NOMO-1 treated with dmso at 0.1 percent for 144 hours (cell line): Measurements from ENCODE around the gene TUSC2.

ENCODE experiments used
- DNase-seq: peaks from one replicate; lab custom pipeline; 2025; ENCODE audit not compliant: unreplicated experiment; lab: John Stamatoyannopoulos, UW

Gene TUSC2

DNA sequence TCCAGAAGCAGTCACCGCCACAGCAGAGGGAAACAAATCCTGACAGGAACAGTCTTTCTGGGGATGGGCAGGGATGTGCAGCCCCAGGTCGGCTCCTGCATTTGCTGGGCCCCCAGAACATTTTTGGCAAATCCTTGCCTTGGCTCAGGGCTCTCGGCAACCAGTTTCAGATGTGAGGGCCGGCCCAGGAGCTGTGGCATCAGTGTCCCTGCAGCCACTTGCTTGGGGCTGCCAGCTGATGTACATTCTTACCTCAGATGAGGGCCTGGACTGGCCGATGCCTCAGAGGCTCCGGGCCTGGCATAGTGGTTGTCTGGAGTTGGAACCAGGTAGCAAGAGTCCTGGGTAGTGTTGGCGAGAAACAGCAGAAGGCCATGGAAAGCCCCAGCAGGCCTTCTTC, 26.8 kb upstream of the TUSC2 start:
- DNase-seq: no peak

DNA sequence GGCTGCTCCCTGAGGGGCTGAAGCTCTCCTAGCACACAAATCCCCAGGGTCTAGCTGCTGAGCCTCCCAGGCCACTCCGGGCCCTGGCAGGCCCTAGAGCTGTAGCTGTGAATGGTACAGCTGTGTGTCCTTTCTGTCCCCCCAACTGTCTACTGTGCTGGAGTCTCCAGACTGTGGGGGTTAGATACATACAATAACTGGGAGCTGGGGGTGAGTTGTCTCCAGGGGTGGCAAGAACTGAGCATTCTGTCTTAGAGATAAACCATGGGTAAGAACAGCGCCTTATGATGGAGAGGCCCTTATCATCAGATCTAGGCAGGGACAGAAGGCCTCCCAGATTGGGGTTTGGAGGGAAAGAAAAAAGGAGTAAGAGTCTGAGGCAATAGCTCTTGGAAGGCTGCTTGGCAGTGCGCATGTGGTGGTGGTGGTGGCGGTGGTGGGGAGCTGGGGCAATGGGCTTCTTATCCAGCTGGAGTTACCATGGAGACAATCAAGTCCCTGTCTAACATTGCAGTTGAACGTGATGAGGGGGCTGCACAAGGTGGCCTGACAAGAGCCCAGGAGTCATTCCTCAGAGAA, 26.3 kb upstream of the TUSC2 start:
- DNase-seq: no peak

DNA sequence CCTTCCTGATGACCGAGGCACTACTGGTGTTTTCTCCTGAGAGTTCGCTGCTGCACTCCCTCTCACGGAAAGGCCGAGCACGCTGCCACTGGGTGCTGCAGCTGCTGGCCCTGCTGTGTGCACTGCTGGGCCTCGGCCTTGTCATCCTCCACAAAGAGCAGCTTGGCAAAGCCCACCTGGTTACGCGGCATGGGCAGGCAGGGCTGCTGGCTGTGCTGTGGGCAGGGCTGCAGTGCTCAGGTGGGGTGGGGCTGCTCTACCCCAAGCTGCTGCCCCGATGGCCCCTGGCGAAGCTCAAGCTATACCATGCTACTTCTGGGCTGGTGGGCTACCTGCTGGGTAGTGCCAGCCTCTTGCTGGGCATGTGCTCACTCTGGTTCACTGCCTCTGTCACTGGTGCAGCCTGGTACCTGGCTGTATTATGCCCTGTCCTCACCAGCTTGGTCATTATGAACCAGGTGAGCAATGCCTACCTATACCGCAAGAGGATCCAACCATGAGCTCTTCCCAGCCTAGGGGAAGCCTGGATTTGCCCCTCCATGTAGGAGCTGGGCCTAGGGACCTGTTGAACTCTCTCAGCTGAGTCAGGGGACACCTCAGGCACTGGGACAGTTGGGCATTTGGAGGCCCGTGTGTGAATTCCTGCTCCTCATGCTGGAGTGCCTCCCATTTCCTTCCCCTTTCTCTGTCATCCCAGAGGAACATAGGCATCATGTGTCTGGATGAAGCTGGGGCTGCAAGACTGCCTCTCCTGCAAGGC, 25.4 kb upstream of the TUSC2 start:
- no peak for DNase-seq

DNA sequence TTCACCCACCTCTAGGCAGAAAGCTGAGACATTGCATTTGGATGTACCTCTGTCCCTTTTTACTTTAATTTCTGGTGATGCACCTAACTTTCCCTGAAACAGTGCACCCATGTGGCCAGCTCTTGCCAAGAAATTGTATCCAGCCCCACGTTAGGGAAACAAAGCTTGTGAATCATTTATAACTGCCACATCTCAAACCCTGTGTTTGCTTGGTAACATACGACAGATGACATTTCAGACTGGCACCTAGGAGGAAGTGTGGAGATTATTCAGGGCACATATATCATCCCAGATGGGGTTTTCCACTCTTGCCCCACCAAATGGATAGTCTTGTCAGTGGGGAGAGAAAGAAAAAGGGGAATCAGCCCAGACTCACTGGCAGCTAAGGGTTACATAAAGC, 24.8 kb upstream of the TUSC2 start:
- no peak for DNase-seq

DNA sequence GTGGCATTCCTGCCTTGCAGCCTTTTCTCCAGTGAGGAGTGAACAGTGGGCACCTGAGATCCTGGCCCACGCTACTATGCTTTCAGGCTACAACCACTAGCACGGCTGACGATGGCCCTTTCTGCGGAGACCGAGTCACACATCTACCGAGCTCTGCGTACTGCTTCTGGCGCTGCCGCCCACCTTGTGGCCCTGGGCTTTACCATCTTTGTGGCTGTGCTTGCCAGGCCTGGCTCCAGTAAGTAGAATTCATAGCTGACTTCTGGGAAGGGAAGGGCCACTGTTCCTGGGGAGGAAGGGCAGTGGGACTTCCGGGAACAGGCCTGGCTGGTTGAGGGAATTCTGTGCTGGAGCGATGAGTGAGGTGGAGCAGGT, 23.3 kb upstream of the TUSC2 start:
- DNase-seq: no peak

DNA sequence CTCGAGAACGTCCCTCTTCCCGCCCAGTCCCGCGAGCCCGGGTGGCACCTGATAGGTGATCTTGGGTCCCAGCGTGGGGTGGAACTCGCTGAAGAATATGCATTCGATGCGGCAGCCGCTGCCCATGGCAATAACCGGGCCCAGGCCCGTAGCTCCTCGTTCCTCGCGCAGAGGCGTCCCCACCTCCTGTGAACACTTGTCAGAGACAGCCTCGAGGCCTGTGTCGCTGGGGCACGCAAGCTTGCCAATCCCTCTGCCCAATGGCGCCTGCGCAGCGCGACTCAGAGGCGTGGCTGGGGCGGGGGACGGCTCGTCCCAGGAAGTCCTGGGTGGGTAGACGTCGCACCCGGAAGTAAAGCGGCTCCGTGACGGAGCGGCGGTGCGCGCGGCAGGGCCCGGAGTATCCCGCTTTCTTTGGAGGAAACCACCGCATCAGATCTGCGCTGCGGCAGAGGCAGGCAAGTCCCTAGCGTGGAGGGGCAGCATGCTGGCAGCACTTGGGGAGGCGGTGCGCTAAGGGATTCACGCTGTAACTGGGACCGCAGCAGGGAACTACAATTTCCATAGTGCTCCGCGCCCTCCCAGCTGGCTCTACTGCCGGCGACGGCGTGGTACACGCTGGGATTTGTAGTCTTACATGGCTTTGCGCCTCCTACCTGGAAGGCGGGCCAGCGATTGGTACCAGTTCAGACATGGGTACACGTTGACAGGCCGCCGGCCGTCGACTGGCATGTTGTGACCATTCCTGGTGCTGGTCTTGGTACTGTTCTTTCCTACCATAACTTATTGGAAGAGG, 22.7 kb upstream of the TUSC2 start, which contains the start of the genes CYB561D2 and NPRL2:
Gene CYB561D2 (plus strand): TSS at position 336 of the 796 bp plus-strand sequence. CDS start 572 bp downstream, outside the sequence.
Gene NPRL2 (minus strand): TSS at position 249 of the 796 bp plus-strand sequence. CDS start 123 bp downstream, at position 126.
- peak; percentile 85 for DNase-seq

DNA sequence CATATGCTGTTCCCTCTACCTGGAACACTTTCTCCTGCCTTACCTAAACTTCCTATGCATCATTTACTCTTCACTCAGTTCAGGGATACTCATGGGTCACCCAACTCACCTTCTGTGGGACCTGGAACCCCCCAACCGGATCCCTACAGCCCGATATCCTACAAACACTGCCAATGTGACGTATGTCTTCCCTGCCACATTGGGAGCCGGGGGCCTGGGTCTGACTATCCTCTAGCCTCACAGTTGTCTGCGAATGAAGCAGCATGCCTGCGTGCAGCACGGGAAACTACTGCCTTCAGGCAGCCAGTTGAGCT, 22.1 kb upstream of the TUSC2 start:
- no peak for DNase-seq

DNA sequence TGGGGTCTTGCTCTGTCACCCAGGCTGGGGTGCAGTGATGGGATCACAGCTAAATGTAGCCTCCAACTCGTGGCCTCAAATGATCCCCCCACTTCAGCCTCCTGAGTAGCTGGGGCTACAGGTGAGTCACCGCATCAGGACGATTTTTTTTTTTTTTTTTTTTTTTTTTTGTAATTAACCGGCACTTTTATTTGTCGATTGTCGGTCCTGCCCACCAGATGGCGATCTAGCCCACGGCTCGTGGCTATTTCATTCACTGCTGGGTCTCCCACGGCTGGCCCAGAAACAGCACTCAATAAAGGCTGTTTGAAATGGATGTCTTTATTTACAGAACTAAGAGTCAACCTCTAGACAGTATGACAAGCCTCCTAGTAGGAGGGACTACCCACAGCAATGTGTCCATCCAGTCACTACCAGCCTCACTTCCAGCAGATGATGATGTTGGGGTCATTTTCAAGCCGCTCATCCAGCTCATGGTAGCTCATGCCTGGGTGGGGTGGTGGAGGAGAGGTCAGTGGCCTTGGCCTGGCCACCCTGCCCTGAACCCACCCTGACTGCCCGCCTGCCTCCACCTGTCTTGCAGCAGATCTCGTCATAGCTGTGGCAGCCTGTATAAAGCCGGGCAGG, 19.3 kb upstream of the TUSC2 start:
- peak; percentile 74 for DNase-seq

DNA sequence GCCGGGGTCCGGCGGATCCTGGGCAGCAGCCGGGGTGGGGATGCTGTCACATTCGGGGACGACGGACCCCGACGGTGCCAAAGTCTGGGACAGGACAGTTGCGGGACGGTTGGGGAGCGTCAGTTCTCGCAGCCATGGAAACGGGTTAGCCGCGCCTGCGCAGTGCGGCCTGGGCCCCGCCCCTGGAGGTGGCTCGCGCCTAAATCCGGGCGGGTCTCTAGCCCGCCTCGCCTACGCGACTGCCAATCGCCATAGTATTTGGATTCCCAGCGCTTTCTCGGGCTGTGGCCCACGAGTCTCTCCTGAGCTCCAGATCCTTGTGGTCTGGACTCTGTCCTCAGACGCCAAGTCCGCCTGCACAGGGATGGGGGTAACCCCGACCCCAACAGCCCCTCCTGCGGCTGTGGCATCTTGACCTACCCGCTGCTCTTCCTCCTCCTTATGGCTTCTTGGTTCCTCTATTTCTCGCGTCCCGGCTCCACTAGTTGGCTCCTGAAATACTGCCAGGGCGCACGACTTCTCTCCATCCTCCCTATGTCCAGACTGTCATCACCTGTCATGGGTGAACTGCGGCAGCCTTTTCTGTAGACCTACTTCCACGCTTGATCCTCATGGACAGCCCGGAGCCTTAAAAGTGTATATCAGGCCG, 17.7 kb upstream of the TUSC2 start, which contains the start of gene ZMYND10:
Gene ZMYND10 (minus strand): TSS at position 147 of the 649 bp plus-strand sequence. CDS start 153 bp downstream, outside the sequence.
- DNase-seq: peak; percentile 64

DNA sequence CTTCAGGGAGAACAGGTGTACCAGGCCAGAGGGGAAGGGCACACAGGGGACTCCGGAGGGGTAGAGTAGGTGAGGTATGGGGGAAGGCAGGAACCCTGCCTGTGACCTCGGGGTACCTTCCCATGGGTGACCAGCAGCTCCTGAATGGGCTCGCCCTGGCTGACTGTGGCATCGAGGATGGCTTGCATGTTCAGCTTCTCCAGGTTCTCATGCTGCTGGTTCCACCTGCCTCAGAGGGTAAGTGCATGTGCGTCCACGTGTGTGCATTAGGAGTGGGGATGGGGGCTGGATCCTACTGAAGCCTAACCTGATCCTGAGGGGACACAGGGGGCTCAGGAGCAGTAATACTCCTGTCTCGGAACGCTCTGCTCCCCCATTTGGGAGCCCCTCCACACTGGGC, 17.0 kb upstream of the TUSC2 start:
- no peak for DNase-seq

DNA sequence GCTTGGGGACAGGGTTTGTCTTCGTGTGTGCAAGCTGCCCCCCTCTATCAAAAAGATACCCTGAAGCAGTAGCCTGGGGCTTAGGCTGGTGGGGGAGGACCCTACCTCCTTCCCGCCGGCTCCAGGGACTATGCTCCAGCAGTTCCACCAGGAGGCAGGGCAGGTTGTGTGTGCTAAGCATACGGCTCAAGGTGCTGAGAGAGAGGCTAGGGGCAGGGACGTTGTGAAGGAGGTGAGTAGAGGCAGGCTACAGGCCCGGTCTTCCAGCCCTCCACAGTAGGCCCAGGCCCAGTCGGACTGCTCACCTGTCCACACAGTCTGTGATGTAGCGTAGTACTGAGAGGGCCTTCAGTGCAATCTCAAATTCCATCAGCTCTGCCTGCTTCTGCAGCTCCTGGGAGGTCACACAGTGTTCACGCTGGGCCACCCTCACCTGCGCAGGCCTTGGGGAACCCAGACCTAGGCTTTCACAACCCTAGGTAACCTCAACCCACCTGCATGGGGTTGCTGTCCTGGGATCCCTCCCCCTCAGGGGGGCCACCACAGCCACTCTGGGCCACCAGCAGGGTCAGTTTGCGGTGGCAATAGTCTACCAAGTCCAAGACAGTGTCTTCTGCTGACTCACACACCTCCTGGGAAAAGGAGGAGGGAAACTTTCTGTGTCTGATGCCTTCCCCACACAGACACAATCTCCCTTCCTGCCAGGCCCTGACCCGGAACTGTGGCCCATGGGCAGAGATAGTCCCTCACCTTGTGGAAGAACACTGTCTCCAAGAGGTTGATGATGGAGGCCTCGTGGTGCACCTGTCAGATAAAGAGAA, 15.0 kb upstream of the TUSC2 start:
- DNase-seq: no peak

DNA sequence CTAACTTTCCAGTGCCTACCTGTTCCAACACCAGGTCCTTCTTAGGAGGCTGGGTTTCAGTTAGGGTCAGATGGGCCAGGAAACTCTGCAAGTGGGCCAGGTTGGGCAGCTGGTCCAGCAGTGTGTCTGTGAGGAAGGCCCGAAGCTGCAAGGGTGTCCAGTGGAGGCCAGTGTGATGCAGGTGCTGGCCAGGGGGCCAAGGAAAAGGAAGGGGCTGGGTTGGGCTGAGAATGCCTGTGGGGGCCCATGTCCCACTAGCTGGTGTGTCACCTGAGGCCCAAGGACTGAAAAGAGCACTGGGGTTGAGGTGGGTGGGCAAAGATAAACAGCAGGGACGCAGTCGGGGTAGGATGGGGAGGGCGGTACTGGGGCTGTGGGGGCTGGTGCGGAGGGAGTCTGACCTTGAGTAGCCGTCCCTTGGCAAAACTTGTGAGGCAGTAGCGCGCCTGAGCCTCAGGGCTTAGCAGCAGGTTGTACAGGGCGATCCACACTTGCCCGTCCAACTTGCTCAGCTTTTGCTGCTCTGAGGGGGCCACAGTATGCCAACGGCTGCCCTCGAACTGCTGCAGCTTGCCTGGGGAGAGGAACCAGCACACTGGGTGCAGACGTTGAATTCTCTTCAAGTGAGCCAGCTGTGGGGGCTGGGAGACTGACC, 14.1 kb upstream of the TUSC2 start:
- no peak for DNase-seq

DNA sequence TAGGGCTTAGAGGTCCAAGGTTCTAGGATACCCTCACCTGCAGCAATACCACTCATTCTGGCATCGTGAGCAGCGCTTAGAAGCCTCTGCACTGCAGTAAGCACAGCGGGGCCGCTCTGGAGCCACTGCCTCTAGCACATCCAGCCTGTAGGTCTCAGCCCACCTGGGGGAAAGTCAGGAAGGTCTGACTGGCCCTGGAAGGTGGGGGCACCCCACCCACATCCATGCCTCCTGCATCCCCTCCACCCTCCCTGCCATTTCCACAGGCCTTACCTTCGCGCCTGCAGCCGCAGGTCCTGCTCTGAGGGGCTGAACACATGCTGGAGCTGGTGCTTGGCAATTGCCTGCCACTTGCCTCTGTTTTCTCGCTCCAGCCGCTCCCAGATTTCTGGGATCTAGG, 13.5 kb upstream of the TUSC2 start:
- DNase-seq: no peak

DNA sequence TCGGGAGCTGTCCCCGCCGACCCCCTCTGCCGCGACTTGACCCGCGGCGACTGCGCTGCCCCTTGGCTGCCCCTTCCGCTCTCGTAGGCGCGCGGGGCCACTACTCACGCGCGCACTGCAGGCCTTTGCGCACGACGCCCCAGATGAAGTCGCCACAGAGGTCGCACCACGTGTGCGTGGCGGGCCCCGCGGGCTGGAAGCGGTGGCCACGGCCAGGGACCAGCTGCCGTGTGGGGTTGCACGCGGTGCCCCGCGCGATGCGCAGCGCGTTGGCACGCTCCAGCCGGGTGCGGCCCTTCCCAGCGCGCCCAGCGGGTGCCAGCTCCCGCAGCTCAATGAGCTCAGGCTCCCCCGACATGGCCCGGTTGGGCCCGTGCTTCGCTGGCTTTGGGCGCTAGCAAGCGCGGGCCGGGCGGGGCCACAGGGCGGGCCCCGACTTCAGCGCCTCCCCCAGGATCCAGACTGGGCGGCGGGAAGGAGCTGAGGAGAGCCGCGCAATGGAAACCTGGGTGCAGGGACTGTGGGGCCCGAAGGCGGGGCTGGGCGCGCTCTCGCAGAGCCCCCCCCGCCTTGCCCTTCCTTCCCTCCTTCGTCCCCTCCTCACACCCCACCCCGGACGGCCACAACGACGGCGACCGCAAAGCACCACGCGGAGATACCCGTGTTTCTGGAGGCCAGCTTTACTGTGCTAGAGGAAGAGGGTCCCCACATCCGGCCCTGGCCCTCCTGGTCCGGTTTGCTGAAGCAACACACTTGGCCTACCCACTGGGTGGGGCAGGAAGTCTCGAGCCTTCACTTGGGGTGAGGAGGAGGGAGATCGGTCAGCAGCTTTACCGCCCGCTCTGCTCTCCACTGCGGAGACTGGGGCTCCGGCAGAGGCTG, 12.7 kb upstream of the TUSC2 start, which contains the start of gene RASSF1:
Gene RASSF1 (minus strand): TSS at position 389 of the 882 bp plus-strand sequence. CDS start 31 bp downstream, at position 358.
- peak; percentile 92 for DNase-seq

DNA sequence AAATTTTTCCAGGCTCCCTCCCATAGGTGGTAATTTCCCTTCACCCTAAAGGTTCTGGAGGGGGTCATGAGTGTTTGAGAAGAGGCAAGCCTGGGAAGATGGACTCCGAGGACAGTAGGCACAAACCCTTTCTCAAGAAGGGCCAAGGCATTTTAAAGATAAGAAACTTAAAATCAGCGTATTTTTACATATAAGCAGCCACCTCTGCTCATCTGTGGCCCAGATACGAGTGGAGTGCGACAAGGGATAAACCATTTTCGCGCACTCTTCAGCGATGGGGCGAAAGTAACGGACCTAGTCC, 12.1 kb upstream of the TUSC2 start:
- no peak for DNase-seq

DNA sequence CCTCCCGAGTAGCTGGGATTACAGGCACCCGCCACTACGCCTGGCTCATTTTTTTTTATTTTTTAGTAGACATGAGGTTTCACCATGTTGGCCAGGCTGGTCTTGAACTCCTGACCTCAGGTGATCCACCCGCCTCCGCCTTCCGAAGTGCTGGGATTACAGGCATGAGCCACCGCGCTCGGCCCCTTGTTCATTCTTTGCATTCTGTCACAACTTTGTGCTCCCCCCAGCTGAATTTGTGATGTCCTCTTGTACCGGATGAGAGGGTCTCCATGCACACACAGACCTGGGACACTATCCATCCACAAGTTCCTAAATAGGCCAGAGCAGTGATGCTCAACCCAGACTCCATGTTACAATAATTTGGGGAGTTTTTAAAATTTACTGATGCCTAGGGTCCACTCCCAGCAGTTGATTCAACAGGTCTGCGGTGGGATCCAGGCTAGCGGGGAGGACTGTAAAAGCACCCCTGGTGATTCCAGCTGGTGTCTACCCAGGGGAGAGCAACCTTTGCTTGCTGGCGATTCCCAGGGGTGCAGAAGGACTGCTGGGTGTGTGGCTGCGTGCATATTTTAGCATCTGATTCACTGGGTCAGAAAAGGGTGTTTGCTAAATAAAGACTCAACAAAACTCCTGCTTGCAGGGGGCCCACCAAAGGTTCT, 11.6 kb upstream of the TUSC2 start:
- no peak for DNase-seq

DNA sequence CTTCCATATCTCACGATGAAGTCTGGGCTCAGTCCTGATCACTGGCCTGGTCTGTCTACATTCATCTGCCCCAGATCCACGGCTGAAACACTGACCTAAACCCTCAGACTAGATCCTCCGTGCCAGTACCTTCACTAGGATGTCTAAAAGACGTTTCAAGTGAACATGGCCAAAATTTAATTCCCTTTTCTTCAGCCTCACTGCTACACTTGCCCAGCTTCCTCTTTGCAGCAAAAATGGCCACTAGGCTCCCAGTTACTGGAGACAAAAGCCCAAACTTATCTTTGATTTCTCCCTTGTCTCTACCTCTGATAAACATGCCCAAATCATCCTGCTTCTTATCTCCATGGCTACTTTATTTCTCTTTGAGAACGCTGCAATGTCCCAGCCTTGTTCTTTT, 10.9 kb upstream of the TUSC2 start:
- DNase-seq: peak; percentile 28
